HEK293T (cell line): ENCODE results near the gene TMEFF2.

Experiments used
- CTCF ChIA-PET: fragments of 350-600 bp; formaldehyde crosslinking; extraction: SDS; loops from one replicate; lab custom pipeline; 2021; ENCODE audit warnings: antibody characterized with exemption, inconsistent platforms; lab: Yijun Ruan, JAX
- POLR2A ChIA-PET: fragments of 350-600 bp; formaldehyde crosslinking; extraction: SDS; loops from one replicate; lab custom pipeline; 2020; ENCODE audit warnings: antibody characterized with exemption, inconsistent platforms; lab: Yijun Ruan, JAX
- DNase-seq: peaks from one replicate; pipeline ENCODE4 v3.0.0; 2012; ENCODE audit warnings: mixed read lengths; ENCODE audit errors: extremely low spot score
- ARNT ChIP-seq: fragments of 450-650 bp; IDR thresholded peaks from 2 replicates; pipeline ENCODE4 v1.6.1; 2017; ENCODE audit warnings: mild to moderate bottlenecking
- BHLHE40 ChIP-seq: fragments of 450-650 bp; IDR thresholded peaks from 2 replicates; pipeline ENCODE4 v1.6.1; 2016; ENCODE audit warnings: mild to moderate bottlenecking, moderate library complexity, borderline replicate concordance
- CTBP1 ChIP-seq: fragments of 450-650 bp; IDR thresholded peaks from 2 replicates; pipeline ENCODE4 v1.6.1; 2016; ENCODE audit warnings: borderline replicate concordance
- ELF4 ChIP-seq: fragments of 450-650 bp; IDR thresholded peaks from 2 replicates; pipeline ENCODE4 v1.6.1; 2017; ENCODE audit warnings: antibody characterized with exemption
- FOXA1 ChIP-seq: fragments of 450-650 bp; IDR thresholded peaks from 2 replicates; pipeline ENCODE4 v1.6.1; 2016; ENCODE audit warnings: mild to moderate bottlenecking
- FOXK2 ChIP-seq: fragments of 450-650 bp; IDR thresholded peaks from 2 replicates; pipeline ENCODE4 v1.6.1; 2016; ENCODE audit warnings: mild to moderate bottlenecking
- FOXM1 ChIP-seq: fragments of 450-650 bp; IDR thresholded peaks from 2 replicates; pipeline ENCODE4 v1.6.1; 2017; ENCODE audit warnings: mild to moderate bottlenecking, borderline replicate concordance
- HDGF ChIP-seq: fragments of 450-650 bp; IDR thresholded peaks from 2 replicates; pipeline ENCODE4 v1.6.1; 2017; ENCODE audit warnings: antibody characterized with exemption, borderline replicate concordance
- L3MBTL2 ChIP-seq: fragments of 450-650 bp; conservative IDR thresholded peaks from 2 replicates; pipeline ENCODE4 v1.6.1; 2016; ENCODE audit warnings: mild to moderate bottlenecking
- LEF1 ChIP-seq: fragments of 450-650 bp; IDR thresholded peaks from 2 replicates; pipeline ENCODE4 v1.6.1; 2017; ENCODE audit warnings: mild to moderate bottlenecking, borderline replicate concordance
- NFRKB ChIP-seq: fragments of 450-650 bp; IDR thresholded peaks from 2 replicates; pipeline ENCODE4 v1.6.1; 2016; ENCODE audit warnings: mild to moderate bottlenecking, moderate library complexity
- SP1 ChIP-seq: fragments of 450-650 bp; IDR thresholded peaks from 2 replicates; pipeline ENCODE4 v1.6.1; 2017
- SUZ12 ChIP-seq: fragments of 450-650 bp; IDR thresholded peaks from 2 replicates; pipeline ENCODE4 v1.6.1; 2016; ENCODE audit warnings: mild to moderate bottlenecking
- TARDBP ChIP-seq: fragments of 450-650 bp; IDR thresholded peaks from 2 replicates; pipeline ENCODE4 v1.6.1; 2016
- ZNF384 ChIP-seq: fragments of 450-650 bp; IDR thresholded peaks from 2 replicates; pipeline ENCODE4 v1.6.1; 2016
- TF ChIP-seq, protein P1 (sequence below): fragments of 450-650 bp; IDR thresholded peaks from 2 replicates; pipeline ENCODE4 v1.6.1; 2016

TMEFF2 gene

DNA sequence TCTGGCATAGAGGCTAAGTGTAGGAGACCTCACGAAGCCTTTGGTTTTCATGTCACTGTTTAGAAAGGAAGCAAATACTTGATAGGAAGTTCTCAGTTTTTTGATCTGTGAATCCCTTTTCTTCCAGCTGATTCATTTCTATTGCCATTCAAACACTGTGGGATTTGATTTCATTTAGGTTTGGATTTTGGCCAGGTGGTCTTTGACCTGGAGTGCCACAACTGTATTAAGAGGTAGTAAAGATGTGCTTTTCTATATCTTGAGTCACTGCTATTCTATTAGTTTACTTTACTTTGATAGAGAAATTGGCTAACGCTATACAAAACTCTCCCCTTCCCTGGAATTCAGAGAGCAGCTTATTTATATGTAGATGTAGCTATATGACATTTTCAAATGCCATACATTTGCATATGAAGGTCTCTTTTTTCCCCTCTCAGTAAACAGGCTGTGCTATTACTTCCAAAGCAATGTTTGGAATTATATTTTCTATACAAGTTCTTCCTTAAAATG is 215.5 kb downstream of the TMEFF2 start:
- CTCF ChIA-PET, result interaction anchor here (0.7 kb wide), 1 partner anchor 183 kb away, joined by 3 read pairs; no protein-coding TSS in a partner anchor
- DNase-seq, result no peak
- POLR2A ChIA-PET, result no interaction called here
- no peak for TF ChIP-seq SUZ12
- TF ChIP-seq, protein P1, sequence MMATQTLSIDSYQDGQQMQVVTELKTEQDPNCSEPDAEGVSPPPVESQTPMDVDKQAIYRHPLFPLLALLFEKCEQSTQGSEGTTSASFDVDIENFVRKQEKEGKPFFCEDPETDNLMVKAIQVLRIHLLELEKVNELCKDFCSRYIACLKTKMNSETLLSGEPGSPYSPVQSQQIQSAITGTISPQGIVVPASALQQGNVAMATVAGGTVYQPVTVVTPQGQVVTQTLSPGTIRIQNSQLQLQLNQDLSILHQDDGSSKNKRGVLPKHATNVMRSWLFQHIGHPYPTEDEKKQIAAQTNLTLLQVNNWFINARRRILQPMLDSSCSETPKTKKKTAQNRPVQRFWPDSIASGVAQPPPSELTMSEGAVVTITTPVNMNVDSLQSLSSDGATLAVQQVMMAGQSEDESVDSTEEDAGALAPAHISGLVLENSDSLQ, result no peak

DNA sequence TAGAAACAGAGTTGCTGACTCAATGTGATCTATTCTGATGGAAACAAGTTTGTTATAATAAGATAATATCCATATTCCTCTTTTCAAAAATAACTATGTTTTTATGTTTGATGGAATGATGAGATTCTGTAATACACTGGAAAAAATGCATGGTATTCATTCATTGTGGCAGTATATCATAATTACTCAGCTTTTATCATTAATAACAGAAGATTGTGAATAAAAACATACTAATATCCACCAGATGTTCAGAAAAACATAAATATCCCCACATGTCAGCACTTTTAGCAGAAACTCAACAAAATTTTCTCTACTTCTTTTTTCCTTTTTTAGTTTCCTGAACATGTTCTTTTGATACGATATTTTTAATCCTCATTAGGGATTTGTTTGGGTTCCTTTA is 217.0 kb downstream of the TMEFF2 start:
- CTCF ChIA-PET, result no interaction called here
- POLR2A ChIA-PET, result no interaction called here
- TF ChIP-seq CTBP1 (no peak), ELF4 (no peak)
- no peak for DNase-seq

DNA sequence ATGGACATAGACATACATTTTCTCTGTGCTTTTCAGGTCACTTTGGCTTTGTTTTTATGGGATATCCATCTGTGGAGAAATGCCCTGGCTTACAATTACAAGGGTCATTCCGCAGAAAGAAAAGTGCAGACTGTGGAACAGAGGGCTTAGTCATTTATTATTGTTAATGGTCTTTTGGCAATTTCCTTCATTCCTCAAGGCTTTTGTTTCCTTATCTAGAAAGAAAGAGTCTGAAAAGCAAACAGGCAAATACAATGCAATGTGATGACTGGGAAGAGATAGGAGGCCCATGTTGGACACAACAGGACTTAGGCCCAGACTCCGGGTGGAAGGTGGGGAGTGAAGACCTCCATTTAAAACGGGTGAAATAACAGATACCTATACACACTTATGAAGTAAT is 218.3 kb downstream of the TMEFF2 start:
- TF ChIP-seq, protein P1, result no peak
- ChIA-PET CTCF (no interaction called here), POLR2A (no interaction called here)
- no peak for DNase-seq

DNA sequence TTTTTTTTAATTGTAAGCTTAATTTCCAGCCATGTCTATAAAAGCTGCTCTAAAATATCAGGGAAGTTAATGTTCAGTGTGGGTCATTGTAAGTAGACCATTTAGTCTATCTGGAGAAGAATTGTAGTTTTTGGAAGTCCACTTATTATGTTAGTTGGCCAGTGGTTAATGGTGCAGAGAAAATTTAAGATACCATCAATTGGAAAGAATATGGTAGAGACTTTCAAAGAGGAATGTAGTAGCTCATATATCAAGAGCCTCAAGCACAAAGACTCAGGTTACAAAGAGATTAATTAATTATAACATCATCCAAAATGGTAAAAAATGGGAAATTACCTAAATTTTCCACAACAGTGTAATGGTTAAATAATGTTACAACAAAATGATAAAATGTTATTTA is 220.1 kb downstream of the TMEFF2 start:
- ChIA-PET CTCF (no interaction called here), POLR2A (no interaction called here)
- no peak for DNase-seq
- no peak for TF ChIP-seq ZNF384
- no peak for TF ChIP-seq FOXA1
- TF ChIP-seq FOXK2, result no peak
- TF ChIP-seq, protein P1, result no peak
- no peak for TF ChIP-seq SP1
- TF ChIP-seq TARDBP, result no peak
- TF ChIP-seq FOXM1, result no peak
- no peak for TF ChIP-seq HDGF
- no peak for TF ChIP-seq SUZ12
- TF ChIP-seq LEF1, result no peak
- no peak for TF ChIP-seq ELF4
- TF ChIP-seq NFRKB, result no peak
- TF ChIP-seq ARNT, result no peak

DNA sequence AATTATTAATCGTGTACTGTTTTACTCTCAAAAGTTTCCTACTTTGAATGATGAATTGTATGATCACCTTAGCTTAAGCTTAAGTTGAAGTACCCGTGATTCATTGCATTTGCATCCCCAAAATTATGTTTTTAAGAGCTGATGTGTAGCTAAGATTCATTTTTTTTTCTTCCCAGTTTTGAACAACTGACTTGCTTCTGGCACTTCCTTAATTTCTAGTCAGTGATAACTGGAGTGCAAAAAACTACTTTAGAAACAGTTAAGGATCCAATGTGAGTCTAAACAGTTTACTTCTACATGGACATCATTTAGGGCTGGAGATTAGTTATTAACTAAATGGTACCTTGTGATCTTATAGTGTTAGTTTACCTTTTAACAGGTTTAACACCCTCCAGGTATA is 223.9 kb downstream of the TMEFF2 start:
- POLR2A ChIA-PET, result no interaction called here
- TF ChIP-seq CTBP1 (no peak), L3MBTL2 (no peak), SP1 (no peak), ARNT (no peak), HDGF (no peak), FOXA1 (no peak), FOXK2 (no peak), NFRKB (no peak), SUZ12 (no peak), LEF1 (no peak), TARDBP (no peak), ELF4 (no peak), BHLHE40 (no peak), ZNF384 (no peak), FOXM1 (no peak)
- TF ChIP-seq, protein P1, result no peak
- DNase-seq, result no peak
- CTCF ChIA-PET, result no interaction called here

DNA sequence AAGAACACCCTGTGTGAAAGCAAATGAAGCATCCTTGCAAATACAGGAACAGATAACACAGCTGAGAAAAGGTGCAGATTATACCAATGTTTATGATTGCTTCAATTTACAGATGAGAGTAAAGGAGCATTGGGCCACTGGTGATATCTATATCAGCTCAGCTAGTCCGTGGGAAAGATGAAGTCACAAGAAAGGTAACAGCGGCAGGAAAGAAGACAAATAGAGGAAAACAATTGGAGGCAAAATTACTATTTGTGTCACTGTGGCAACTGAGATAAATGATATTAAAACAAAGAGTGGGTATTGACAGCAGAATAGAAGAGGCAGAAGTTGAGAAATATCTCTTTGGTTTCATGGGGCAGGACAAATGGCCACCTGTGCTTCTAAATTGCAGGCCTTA is 226.6 kb downstream of the TMEFF2 start:
- TF ChIP-seq FOXM1, result no peak
- no peak for TF ChIP-seq SUZ12
- TF ChIP-seq NFRKB, result no peak
- CTCF ChIA-PET, result no interaction called here
- no peak for DNase-seq
- POLR2A ChIA-PET, result no interaction called here

DNA sequence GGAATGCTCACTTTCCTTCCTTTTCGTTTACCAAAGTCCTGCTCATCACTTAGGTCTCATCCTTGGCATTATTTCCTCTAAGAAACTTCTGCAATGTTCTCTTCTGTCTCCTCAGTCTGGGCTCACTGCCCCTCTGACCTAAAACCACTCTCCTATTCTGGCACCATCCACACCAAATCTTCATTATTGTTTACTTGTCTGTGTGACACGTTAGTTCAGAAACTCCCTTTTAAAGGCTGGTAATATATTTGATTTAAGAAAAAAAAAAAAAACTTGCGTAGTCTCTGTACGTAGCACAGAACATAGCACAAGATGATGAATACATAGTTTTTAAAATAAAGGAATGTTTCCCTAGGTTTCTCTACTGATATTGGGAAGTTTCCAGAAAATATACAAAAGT is 229.0 kb downstream of the TMEFF2 start:
- CTCF ChIA-PET, result no interaction called here
- no peak for TF ChIP-seq SP1
- TF ChIP-seq FOXK2, result no peak
- TF ChIP-seq TARDBP, result no peak
- no peak for TF ChIP-seq CTBP1
- TF ChIP-seq ELF4, result no peak
- TF ChIP-seq HDGF, result no peak
- TF ChIP-seq L3MBTL2, result no peak
- no peak for TF ChIP-seq LEF1
- no peak for TF ChIP-seq NFRKB
- TF ChIP-seq SUZ12, result no peak
- no peak for TF ChIP-seq ZNF384
- no peak for TF ChIP-seq FOXM1
- TF ChIP-seq ARNT, result no peak
- TF ChIP-seq BHLHE40, result no peak
- no peak for TF ChIP-seq FOXA1
- TF ChIP-seq, protein P1, result no peak
- POLR2A ChIA-PET, result no interaction called here
- DNase-seq, result no peak
